Activated CD4-positive, alpha-beta T cell treated with anti-CD3 and anti-CD28 coated beads, Interleukin-2, amount 50 U/mL, for 24 hours (primary cell): ENCODE data around the gene PCDHGA1.

Experiments
- DNase-seq, 2 donors: peaks; one replicate each; pipeline ENCODE4 v3.0.0-alpha.2; 2020; ENCODE audit warnings: low read depth in 1 of 2, low spot score in 1 of 2

Gene PCDHGA1

GRCh38 chr5:141528291-141528984, 198.1 kb downstream of the PCDHGA1 start:
- no peak for DNase-seq

GRCh38 chr5:141529002-141529401, 198.7 kb downstream of the PCDHGA1 start:
- DNase-seq, result no peak

- DNase-seq, result no peak
Measured at GRCh38 chr5:141529873-141530272, 199.6 kb downstream of the PCDHGA1 start.

- DNase-seq, result no peak
Measured at GRCh38 chr5:141532726-141533125, 202.4 kb downstream of the PCDHGA1 start.

- DNase-seq, result no peak
Measured at GRCh38 chr5:141533897-141534296, 203.6 kb downstream of the PCDHGA1 start.

GRCh38 chr5:141534492-141535213, 204.3 kb downstream of the PCDHGA1 start:
- DNase-seq, result no peak

- DNase-seq, result no peak
Measured at GRCh38 chr5:141543053-141543452, 212.7 kb downstream of the PCDHGA1 start.

- no peak for DNase-seq
Measured at GRCh38 chr5:141547488-141547887, 217.2 kb downstream of the PCDHGA1 start.

- no peak for DNase-seq
Measured at GRCh38 chr5:141547921-141548320, 217.6 kb downstream of the PCDHGA1 start.

- peak; percentile 64 to 75 for DNase-seq
Measured at GRCh38 chr5:141557681-141558136, 227.4 kb downstream of the PCDHGA1 start.

- no peak for DNase-seq
Measured at GRCh38 chr5:141558150-141558549, 227.8 kb downstream of the PCDHGA1 start.

GRCh38 chr5:141559461-141559860, 229.1 kb downstream of the PCDHGA1 start:
- DNase-seq, result no peak

- no peak for DNase-seq
Measured at GRCh38 chr5:141560151-141560550, 229.8 kb downstream of the PCDHGA1 start.

- no peak for DNase-seq
Measured at GRCh38 chr5:141560725-141561483, 230.6 kb downstream of the PCDHGA1 start.
